ENCODE data around the gene EDARADD.
"Not testable (repeated sequence)": the region's sequence is repeated elsewhere in the genome, so short reads cannot be mapped to it uniquely, and the experiment has no call there.

Gene EDARADD

GRCh38 chr1:236350308-236350707 is 43.8 kb upstream of the EDARADD start:
- ATAC-seq (ENCODE audit: insufficient read depth, low read depth): no peak
- Histone ChIP-seq H3K27ac (ENCODE audit: low read length) (no peak overlapping the region), H3K4me3 (ENCODE audit: low read depth in 1 of 2, low read length in 2 of 2) (no peak overlapping the region), H3K9me3 (ENCODE audit: insufficient read depth, low read length, severe bottlenecking) (no peaks in the 10 kb centered on the region), H4K20me1 (ENCODE audit: insufficient read depth, low read length) (no peaks in the 10 kb centered on the region), H3K27me3 (ENCODE audit: insufficient read depth, low read length, poor library complexity) (no peaks in the 10 kb centered on the region), H3K4me1 (ENCODE audit: insufficient read depth, low read length) (no peaks in the 10 kb centered on the region), H3K9ac (ENCODE audit: low read depth, low read length) (no peak overlapping the region), H3K4me2 (ENCODE audit: insufficient read depth, low read length) (no peak overlapping the region), H2AFZ (ENCODE audit: low read depth, low read length) (no peak overlapping the region), H3K36me3 (ENCODE audit: insufficient read depth, low read length) (no peaks in the 10 kb centered on the region), H3K79me2 (ENCODE audit: insufficient read depth, low read length) (no peaks in the 10 kb centered on the region)
- DNase-seq: no peak
- TF ChIP-seq CTCF (IDR thresholded peaks at IDR 0.05; ENCODE audit: borderline replicate concordance, extremely low read depth, low read length, poor library complexity, severe bottlenecking): no peak
- TF ChIP-seq EZH2 (IDR thresholded peaks at IDR 0.05; ENCODE audit: borderline replicate concordance, low read depth, low read length, severe bottlenecking): no peak

GRCh38 chr1:236351875-236352573 is 42.1 kb upstream of the EDARADD start:
- Histone ChIP-seq H3K9ac (ENCODE audit: low read depth, low read length) (no peak overlapping the region), H3K4me3 (ENCODE audit: low read depth in 1 of 2, low read length in 2 of 2) (no peak overlapping the region), H2AFZ (ENCODE audit: low read depth, low read length) (no peak overlapping the region), H3K4me2 (ENCODE audit: insufficient read depth, low read length) (no peak overlapping the region), H3K79me2 (ENCODE audit: insufficient read depth, low read length) (no peaks in the 10 kb centered on the region), H3K4me1 (ENCODE audit: insufficient read depth, low read length) (no peaks in the 10 kb centered on the region), H3K27ac (ENCODE audit: low read length) (no peak overlapping the region), H3K27me3 (ENCODE audit: insufficient read depth, low read length, poor library complexity) (no peaks in the 10 kb centered on the region), H3K9me3 (ENCODE audit: insufficient read depth, low read length, severe bottlenecking) (no peaks in the 10 kb centered on the region), H3K36me3 (ENCODE audit: insufficient read depth, low read length) (no peaks in the 10 kb centered on the region), H4K20me1 (ENCODE audit: insufficient read depth, low read length) (no peaks in the 10 kb centered on the region)
- TF ChIP-seq EZH2 (IDR thresholded peaks at IDR 0.05; ENCODE audit: borderline replicate concordance, low read depth, low read length, severe bottlenecking) (no peak), CTCF (IDR thresholded peaks at IDR 0.05; ENCODE audit: borderline replicate concordance, extremely low read depth, low read length, poor library complexity, severe bottlenecking) (no peak)
- ATAC-seq (ENCODE audit: insufficient read depth, low read depth): no peak
- DNase-seq: no peak

GRCh38 chr1:236352747-236353146 is 41.3 kb upstream of the EDARADD start:
- H3K27ac ChIP-seq (ENCODE audit: low read length); H3K4me3 ChIP-seq (ENCODE audit: low read depth in 1 of 2, low read length in 2 of 2); H3K79me2 ChIP-seq (ENCODE audit: insufficient read depth, low read length); H3K4me2 ChIP-seq (ENCODE audit: insufficient read depth, low read length); H3K9ac ChIP-seq (ENCODE audit: low read depth, low read length); H3K4me1 ChIP-seq (ENCODE audit: insufficient read depth, low read length); DNase-seq; H3K36me3 ChIP-seq (ENCODE audit: insufficient read depth, low read length); H2AFZ ChIP-seq (ENCODE audit: low read depth, low read length); H4K20me1 ChIP-seq (ENCODE audit: insufficient read depth, low read length); ATAC-seq (ENCODE audit: insufficient read depth, low read depth); H3K27me3 ChIP-seq (ENCODE audit: insufficient read depth, low read length, poor library complexity); H3K9me3 ChIP-seq (ENCODE audit: insufficient read depth, low read length, severe bottlenecking): not testable (repeated sequence)

GRCh38 chr1:236353813-236354212 is 40.3 kb upstream of the EDARADD start:
- DNase-seq (no peak), ATAC-seq (ENCODE audit: insufficient read depth, low read depth) (no peak)
- no peak overlapping the region for H2AFZ ChIP-seq (ENCODE audit: low read depth, low read length)
- H3K79me2 ChIP-seq (ENCODE audit: insufficient read depth, low read length): no peaks in the 10 kb centered on the region
- no peak overlapping the region for H3K27ac ChIP-seq (ENCODE audit: low read length)
- no peaks in the 10 kb centered on the region for H3K4me1 ChIP-seq (ENCODE audit: insufficient read depth, low read length)
- no peaks in the 10 kb centered on the region for H3K36me3 ChIP-seq (ENCODE audit: insufficient read depth, low read length)
- TF ChIP-seq CTCF (IDR thresholded peaks at IDR 0.05; ENCODE audit: borderline replicate concordance, extremely low read depth, low read length, poor library complexity, severe bottlenecking) (no peak), EZH2 (IDR thresholded peaks at IDR 0.05; ENCODE audit: borderline replicate concordance, low read depth, low read length, severe bottlenecking) (no peak)
- no peak overlapping the region for H3K4me2 ChIP-seq (ENCODE audit: insufficient read depth, low read length)
- H3K9me3 ChIP-seq (ENCODE audit: insufficient read depth, low read length, severe bottlenecking): no peaks in the 10 kb centered on the region
- H3K27me3 ChIP-seq (ENCODE audit: insufficient read depth, low read length, poor library complexity): no peaks in the 10 kb centered on the region
- H4K20me1 ChIP-seq (ENCODE audit: insufficient read depth, low read length): no peaks in the 10 kb centered on the region
- H3K4me3 ChIP-seq (ENCODE audit: low read depth in 1 of 2, low read length in 2 of 2): no peak overlapping the region
- no peak overlapping the region for H3K9ac ChIP-seq (ENCODE audit: low read depth, low read length)
